Islet of Langerhans (tissue), 1 donor: ENCODE data around the gene AGXT2.
"Not testable (repeated sequence)": the region's sequence is repeated elsewhere in the genome, so short reads cannot be mapped to it uniquely, and the experiment has no call there.

Experiments used
- FAIRE-seq: peaks from one replicate; lab custom pipeline; 2011; peaks lifted over from hg19 to GRCh38; lab: Jason Lieb, UNC

Gene AGXT2

GRCh38 chr5:35012365-35012764 is 35.4 kb downstream of the AGXT2 start:
- no peak for FAIRE-seq

- FAIRE-seq: no peak
These were observed 37.1 kb downstream of the AGXT2 start for GRCh38 chr5:35010676-35011075.

GRCh38 chr5:35009657-35010056 is 38.1 kb downstream of the AGXT2 start:
- no peak for FAIRE-seq

- no peak for FAIRE-seq
These were observed 38.7 kb downstream of the AGXT2 start for GRCh38 chr5:35009019-35009418.

- FAIRE-seq: no peak
These were observed 43.0 kb downstream of the AGXT2 start for GRCh38 chr5:35004771-35005170.

GRCh38 chr5:35004200-35004599 is 43.5 kb downstream of the AGXT2 start:
- FAIRE-seq: no peak

GRCh38 chr5:35003018-35003957 is 44.5 kb downstream of the AGXT2 start:
- no peak for FAIRE-seq

GRCh38 chr5:35002459-35002858 is 45.3 kb downstream of the AGXT2 start:
- no peak for FAIRE-seq

GRCh38 chr5:35001842-35002241 is 45.9 kb downstream of the AGXT2 start:
- FAIRE-seq: no peak

GRCh38 chr5:34998058-34998789 is 49.5 kb downstream of the AGXT2 start:
- no peak for FAIRE-seq

- no peak for FAIRE-seq
These were observed 51.5 kb downstream of the AGXT2 start for GRCh38 chr5:34996261-34996660.

- FAIRE-seq: no peak
These were observed 53.8 kb downstream of the AGXT2 start for GRCh38 chr5:34993951-34994350.

- no peak for FAIRE-seq
These were observed 56.1 kb downstream of the AGXT2 start for GRCh38 chr5:34991486-34992238.

GRCh38 chr5:34986965-34987364 is 60.8 kb downstream of the AGXT2 start:
- no peak for FAIRE-seq

- FAIRE-seq: no peak
These were observed 64.9 kb downstream of the AGXT2 start for GRCh38 chr5:34982823-34983222.

GRCh38 chr5:34978681-34979080 is 69.1 kb downstream of the AGXT2 start:
- FAIRE-seq: no peak

GRCh38 chr5:34977934-34978613 is 69.7 kb downstream of the AGXT2 start:
- FAIRE-seq: no peak

GRCh38 chr5:34976347-34976746 is 71.4 kb downstream of the AGXT2 start:
- no peak for FAIRE-seq

GRCh38 chr5:34971655-34972054 is 76.1 kb downstream of the AGXT2 start:
- FAIRE-seq: not testable (repeated sequence)

- no peak for FAIRE-seq
These were observed 77.2 kb downstream of the AGXT2 start for GRCh38 chr5:34970552-34970951.

- no peak for FAIRE-seq
These were observed 79.5 kb downstream of the AGXT2 start for GRCh38 chr5:34968258-34968657.

GRCh38 chr5:34967540-34967939 is 80.2 kb downstream of the AGXT2 start:
- FAIRE-seq: no peak
